Tibial artery (tissue), 4 donors: ENCODE results near the gene AKAP13.

Experiments used
- DNase-seq, 2 donors: peaks; one replicate each; pipeline ENCODE4 v3.0.0-alpha.2; 2019
- H3K27ac ChIP-seq, 2 donors: fragments of 200-600 bp; sonication (generic) in 1 of 2; 1 replicate in 1 of 2; 2 replicates in 1 of 2; pipeline ENCODE4 v1.5.1; 2018 to 2019; ENCODE audit warnings: mild to moderate bottlenecking in 1 of 2
- H3K27me3 ChIP-seq, 2 donors: fragments of 200-600 bp; sonication (generic) in 1 of 2; one replicate each; pipeline versions ENCODE4 v1.5.1 to v1.6.0; 2016 to 2019
- H3K36me3 ChIP-seq, 3 donors: fragments of 200-600 bp; sonication (generic) in 2 of 3; one replicate each; pipeline ENCODE4 v1.5.1; 2016 to 2019; ENCODE audit warnings: mild to moderate bottlenecking in 2 of 3
- H3K4me1 ChIP-seq, 4 donors: fragments of 200-600 bp; sonication (generic) in 2 of 4; 1 replicate in 3 of 4; 2 replicates in 1 of 4; pipeline ENCODE4 v1.5.1; 2016 to 2019
- H3K4me3 ChIP-seq, 2 donors: fragments of 200-600 bp; sonication (generic) in 1 of 2; 1 replicate in 1 of 2; 2 replicates in 1 of 2; pipeline ENCODE4 v1.5.1; 2018 to 2019; ENCODE audit warnings: mild to moderate bottlenecking in 2 of 2
- H3K9me3 ChIP-seq, 3 donors: fragments of 200-600 bp; sonication (generic) in 1 of 3; one replicate each; pipeline ENCODE4 v1.5.1; 2016 to 2019
- CTCF ChIP-seq, 2 experiments: fragments of 200-600 bp in 1 of 2; fragments of 450-650 bp in 1 of 2; IDR thresholded peaks; one replicate each; pipeline ENCODE4 v1.5.1; 2017 to 2019; ENCODE audit warnings: antibody characterized with exemption in 2 of 2, mild to moderate bottlenecking in 1 of 2, moderate library complexity in 1 of 2
- intact Hi-C: fragments of 100-400 bp; cut with DNase I; formaldehyde crosslinking; loops from one replicate; pipeline ENCODE4 v1.15.0; 2023; ENCODE audit warnings: low total_unique reads

Gene AKAP13

GRCh38 chr15:85517086-85517485, 136.7 kb downstream of the AKAP13 start:
- no peak for DNase-seq
- Histone ChIP-seq H3K4me1 (no peaks in the 10 kb centered on the region), H3K36me3 (peaks cover 0 to 2% (median 0%) of the 10 kb centered on the region in 3 donors), H3K4me3 (no peak overlapping the region), H3K27me3 (no peaks in the 10 kb centered on the region), H3K9me3 (no peaks in the 10 kb centered on the region), H3K27ac (no peak overlapping the region)
- intact Hi-C loops, result no loop called here
- no peak for TF ChIP-seq CTCF (IDR thresholded peaks at IDR 0.05)

- TF ChIP-seq CTCF (IDR thresholded peaks at IDR 0.05), result no peak
- Histone ChIP-seq H3K36me3 (peaks cover 0 to 6% (median 0%) of the 10 kb centered on the region in 3 donors), H3K27ac (no peak overlapping the region), H3K4me3 (no peak overlapping the region), H3K27me3 (no peaks in the 10 kb centered on the region), H3K4me1 (no peaks in the 10 kb centered on the region), H3K9me3 (no peaks in the 10 kb centered on the region)
- intact Hi-C loops, result no loop called here
- DNase-seq, result no peak
Measured at GRCh38 chr15:85518979-85519761, 138.8 kb downstream of the AKAP13 start.

GRCh38 chr15:85520650-85521049, 140.2 kb downstream of the AKAP13 start:
- no peaks in the 10 kb centered on the region for H3K4me1 ChIP-seq
- intact Hi-C loops, result no loop called here
- H3K36me3 ChIP-seq, result peaks cover 0 to 6% (median 0%) of the 10 kb centered on the region in 3 donors
- no peaks in the 10 kb centered on the region for H3K27me3 ChIP-seq
- no peak for DNase-seq
- no peaks in the 10 kb centered on the region for H3K9me3 ChIP-seq
- no peak overlapping the region for H3K4me3 ChIP-seq
- no peak overlapping the region for H3K27ac ChIP-seq
- no peak for TF ChIP-seq CTCF (IDR thresholded peaks at IDR 0.05)

- TF ChIP-seq CTCF (IDR thresholded peaks at IDR 0.05), result no peak
- no peaks in the 10 kb centered on the region for H3K27me3 ChIP-seq
- no peaks in the 10 kb centered on the region for H3K9me3 ChIP-seq
- H3K27ac ChIP-seq, result no peak overlapping the region
- H3K36me3 ChIP-seq, result peaks cover 0 to 6% (median 0%) of the 10 kb centered on the region in 3 donors
- DNase-seq, result no peak
- peaks cover 0 to 20% (median 6%) of the 10 kb centered on the region in 4 donors for H3K4me1 ChIP-seq
- intact Hi-C loops, result no loop called here
- H3K4me3 ChIP-seq, result no peak overlapping the region
Measured at GRCh38 chr15:85523530-85523929, 143.1 kb downstream of the AKAP13 start.

GRCh38 chr15:85525755-85526154, 145.4 kb downstream of the AKAP13 start:
- Histone ChIP-seq H3K36me3 (peaks cover 0 to 6% (median 0%) of the 10 kb centered on the region in 3 donors), H3K4me1 (peaks cover 0 to 20% (median 7%) of the 10 kb centered on the region in 4 donors), H3K4me3 (no peak overlapping the region), H3K9me3 (no peaks in the 10 kb centered on the region), H3K27ac (no peak overlapping the region), H3K27me3 (no peaks in the 10 kb centered on the region)
- DNase-seq, result no peak
- intact Hi-C loops, result no loop called here
- TF ChIP-seq CTCF (IDR thresholded peaks at IDR 0.05), result no peak
